ENCODE data around the gene KPNB1.

Gene KPNB1

GRCh38 chr17:47726796-47727703 lies 77.3 kb downstream of the KPNB1 start:
- in situ Hi-C loops (cut with HindIII; ENCODE audit: low sequenced_read_pairs) = no loop called here

GRCh38 chr17:47727704-47728036 lies 78.0 kb downstream of the KPNB1 start:
- in situ Hi-C loops (cut with HindIII; ENCODE audit: low sequenced_read_pairs) = no loop called here

GRCh38 chr17:47728214-47728877 lies 78.6 kb downstream of the KPNB1 start:
- in situ Hi-C loops (cut with HindIII; ENCODE audit: low sequenced_read_pairs) = no loop called here

- in situ Hi-C loops (cut with HindIII; ENCODE audit: low sequenced_read_pairs) = no loop called here
Measured at GRCh38 chr17:47729476-47729875, 79.8 kb downstream of the KPNB1 start.

GRCh38 chr17:47730681-47731080 lies 81.0 kb downstream of the KPNB1 start:
- in situ Hi-C loops (cut with HindIII; ENCODE audit: low sequenced_read_pairs) = no loop called here

GRCh38 chr17:47731396-47731795 lies 81.7 kb downstream of the KPNB1 start:
- in situ Hi-C loops (cut with HindIII; ENCODE audit: low sequenced_read_pairs) = no loop called here

- in situ Hi-C loops (cut with HindIII; ENCODE audit: low sequenced_read_pairs) = no loop called here
Measured at GRCh38 chr17:47732399-47733046, 82.8 kb downstream of the KPNB1 start.

- in situ Hi-C loops (cut with HindIII; ENCODE audit: low sequenced_read_pairs) = no loop called here
Measured at GRCh38 chr17:47733047-47733673, 83.4 kb downstream of the KPNB1 start, which contains the start of gene TBX21. Gene TBX21 (plus strand): TSS chr17:47733236. CDS start chr17:47733455, 219 bp downstream.

GRCh38 chr17:47733674-47734410 lies 84.1 kb downstream of the KPNB1 start:
- in situ Hi-C loops (cut with HindIII; ENCODE audit: low sequenced_read_pairs) = no loop called here

- in situ Hi-C loops (cut with HindIII; ENCODE audit: low sequenced_read_pairs) = no loop called here
Measured at GRCh38 chr17:47735139-47735464, 85.4 kb downstream of the KPNB1 start.
